Measurements from ENCODE around the gene YIF1B.
A peak's percentile ranks its signal among the peaks of the same experiment; 100 is the strongest.
"Not testable (repeated sequence)": the region's sequence is repeated elsewhere in the genome, so short reads cannot be mapped to it uniquely, and the experiment has no call there.

The YIF1B gene

GRCh38 chr19:38266981-38267597 lies 48.7 kb downstream of the YIF1B start:
- DNase-seq = no peak
- H3K4me3 ChIP-seq (ENCODE audit: insufficient read depth, low read depth, low read length, poor library complexity, severe bottlenecking) = no peak overlapping the region

GRCh38 chr19:38265921-38266429 lies 49.8 kb downstream of the YIF1B start:
- Histone ChIP-seq H3K4me1 (ENCODE audit: control insufficient read depth, insufficient read depth, low read length, poor library complexity, severe bottlenecking) (peaks cover 13% of the 10 kb centered on the region), H3K27ac (ENCODE audit: insufficient read depth, low read length, poor library complexity, severe bottlenecking) (no peak overlapping the region), H3K9me3 (ENCODE audit: control insufficient read depth, low read length) (no peaks in the 10 kb centered on the region), H3K36me3 (ENCODE audit: control insufficient read depth, insufficient read depth, low read length) (no peaks in the 10 kb centered on the region), H3K4me3 (ENCODE audit: insufficient read depth, low read depth, low read length, poor library complexity, severe bottlenecking) (no peak overlapping the region), H3K27me3 (replicated peaks; ENCODE audit: control insufficient read depth, insufficient read depth, low read length, poor library complexity, severe bottlenecking) (no peaks in the 10 kb centered on the region)
- no peak for DNase-seq

More at GRCh38 chr19:38266981-38267597, 48.7 kb downstream of the YIF1B start:
- no peak overlapping the region for H3K27ac ChIP-seq (ENCODE audit: insufficient read depth, low read length, poor library complexity, severe bottlenecking)
- peaks cover 13% of the 10 kb centered on the region for H3K4me1 ChIP-seq (ENCODE audit: control insufficient read depth, insufficient read depth, low read length, poor library complexity, severe bottlenecking)
- H3K27me3 ChIP-seq (replicated peaks; ENCODE audit: control insufficient read depth, insufficient read depth, low read length, poor library complexity, severe bottlenecking) = no peaks in the 10 kb centered on the region
- H3K36me3 ChIP-seq (ENCODE audit: control insufficient read depth, insufficient read depth, low read length) = no peaks in the 10 kb centered on the region
- no peaks in the 10 kb centered on the region for H3K9me3 ChIP-seq (ENCODE audit: control insufficient read depth, low read length)

- Histone ChIP-seq H3K27ac (ENCODE audit: insufficient read depth, low read length, poor library complexity, severe bottlenecking) (peak overlapping the region; percentile 58), H3K4me1 (ENCODE audit: control insufficient read depth, insufficient read depth, low read length, poor library complexity, severe bottlenecking) (peaks cover 13% of the 10 kb centered on the region), H3K4me3 (ENCODE audit: insufficient read depth, low read depth, low read length, poor library complexity, severe bottlenecking) (peak overlapping the region; percentile 66)
Observed at GRCh38 chr19:38265213-38265861, 50.4 kb downstream of the YIF1B start.

GRCh38 chr19:38264486-38265212 lies 51.1 kb downstream of the YIF1B start, which contains the start of gene SPINT2:
TSS of gene SPINT2 (plus strand) at chr19:38264573. CDS start at chr19:38264893, 320 bp downstream.
- DNase-seq = peak in 1 of 3 donors; percentile 79
- Histone ChIP-seq H3K27me3 (replicated peaks; ENCODE audit: control insufficient read depth, insufficient read depth, low read length, poor library complexity, severe bottlenecking) (no peaks in the 10 kb centered on the region), H3K4me1 (ENCODE audit: control insufficient read depth, insufficient read depth, low read length, poor library complexity, severe bottlenecking) (peaks cover 13% of the 10 kb centered on the region), H3K9me3 (ENCODE audit: control insufficient read depth, low read length) (no peaks in the 10 kb centered on the region), H3K36me3 (ENCODE audit: control insufficient read depth, insufficient read depth, low read length) (no peaks in the 10 kb centered on the region), H3K4me3 (ENCODE audit: insufficient read depth, low read depth, low read length, poor library complexity, severe bottlenecking) (peak within 1 kb of the TSS; percentile 66), H3K27ac (ENCODE audit: insufficient read depth, low read length, poor library complexity, severe bottlenecking) (peak within 1 kb of the TSS; percentile 58)

More at GRCh38 chr19:38265213-38265861, 50.4 kb downstream of the YIF1B start:
- Histone ChIP-seq H3K27me3 (replicated peaks; ENCODE audit: control insufficient read depth, insufficient read depth, low read length, poor library complexity, severe bottlenecking) (no peaks in the 10 kb centered on the region), H3K36me3 (ENCODE audit: control insufficient read depth, insufficient read depth, low read length) (no peaks in the 10 kb centered on the region), H3K9me3 (ENCODE audit: control insufficient read depth, low read length) (no peaks in the 10 kb centered on the region)
- DNase-seq = no peak

GRCh38 chr19:38263689-38264485 lies 51.9 kb downstream of the YIF1B start:
- H3K4me3 ChIP-seq (ENCODE audit: insufficient read depth, low read depth, low read length, poor library complexity, severe bottlenecking) = peak overlapping the region; percentile 66
- H3K9me3 ChIP-seq (ENCODE audit: control insufficient read depth, low read length) = no peaks in the 10 kb centered on the region
- H3K4me1 ChIP-seq (ENCODE audit: control insufficient read depth, insufficient read depth, low read length, poor library complexity, severe bottlenecking) = peaks cover 13% of the 10 kb centered on the region
- peak in 2 of 3 donors; percentile 59 to 67 for DNase-seq
- no peaks in the 10 kb centered on the region for H3K27me3 ChIP-seq (replicated peaks; ENCODE audit: control insufficient read depth, insufficient read depth, low read length, poor library complexity, severe bottlenecking)
- H3K27ac ChIP-seq (ENCODE audit: insufficient read depth, low read length, poor library complexity, severe bottlenecking) = peak overlapping the region; percentile 58
- no peaks in the 10 kb centered on the region for H3K36me3 ChIP-seq (ENCODE audit: control insufficient read depth, insufficient read depth, low read length)

- no peaks in the 10 kb centered on the region for H3K9me3 ChIP-seq (ENCODE audit: control insufficient read depth, low read length)
- H3K4me1 ChIP-seq (ENCODE audit: control insufficient read depth, insufficient read depth, low read length, poor library complexity, severe bottlenecking) = peaks cover 13% of the 10 kb centered on the region
- no peak overlapping the region for H3K4me3 ChIP-seq (ENCODE audit: insufficient read depth, low read depth, low read length, poor library complexity, severe bottlenecking)
- H3K27ac ChIP-seq (ENCODE audit: insufficient read depth, low read length, poor library complexity, severe bottlenecking) = no peak overlapping the region
- no peaks in the 10 kb centered on the region for H3K27me3 ChIP-seq (replicated peaks; ENCODE audit: control insufficient read depth, insufficient read depth, low read length, poor library complexity, severe bottlenecking)
- no peaks in the 10 kb centered on the region for H3K36me3 ChIP-seq (ENCODE audit: control insufficient read depth, insufficient read depth, low read length)
- no peak for DNase-seq
Observed at GRCh38 chr19:38262585-38263268, 53.0 kb downstream of the YIF1B start.

- H3K4me1 ChIP-seq (ENCODE audit: control insufficient read depth, insufficient read depth, low read length, poor library complexity, severe bottlenecking) = peaks cover 13% of the 10 kb centered on the region
- not testable (repeated sequence) for H3K27me3 ChIP-seq (replicated peaks; ENCODE audit: control insufficient read depth, insufficient read depth, low read length, poor library complexity, severe bottlenecking); H3K27ac ChIP-seq (ENCODE audit: insufficient read depth, low read length, poor library complexity, severe bottlenecking); H3K36me3 ChIP-seq (ENCODE audit: control insufficient read depth, insufficient read depth, low read length); H3K4me3 ChIP-seq (ENCODE audit: insufficient read depth, low read depth, low read length, poor library complexity, severe bottlenecking); H3K9me3 ChIP-seq (ENCODE audit: control insufficient read depth, low read length); DNase-seq
Observed at GRCh38 chr19:38261942-38262341, 53.8 kb downstream of the YIF1B start.

- H3K4me3 ChIP-seq (ENCODE audit: insufficient read depth, low read depth, low read length, poor library complexity, severe bottlenecking) = no peak overlapping the region
- peaks cover 9% of the 10 kb centered on the region for H3K27me3 ChIP-seq (replicated peaks; ENCODE audit: control insufficient read depth, insufficient read depth, low read length, poor library complexity, severe bottlenecking)
Observed at GRCh38 chr19:38255383-38256014, 60.2 kb downstream of the YIF1B start.

GRCh38 chr19:38253788-38254187 lies 62.0 kb downstream of the YIF1B start:
- DNase-seq = no peak
- H3K4me1 ChIP-seq (ENCODE audit: control insufficient read depth, insufficient read depth, low read length, poor library complexity, severe bottlenecking) = peaks cover 5% of the 10 kb centered on the region
- H3K4me3 ChIP-seq (ENCODE audit: insufficient read depth, low read depth, low read length, poor library complexity, severe bottlenecking) = no peak overlapping the region
- H3K36me3 ChIP-seq (ENCODE audit: control insufficient read depth, insufficient read depth, low read length) = no peaks in the 10 kb centered on the region
- peaks cover 9% of the 10 kb centered on the region for H3K27me3 ChIP-seq (replicated peaks; ENCODE audit: control insufficient read depth, insufficient read depth, low read length, poor library complexity, severe bottlenecking)
- H3K27ac ChIP-seq (ENCODE audit: insufficient read depth, low read length, poor library complexity, severe bottlenecking) = no peak overlapping the region
- H3K9me3 ChIP-seq (ENCODE audit: control insufficient read depth, low read length) = no peaks in the 10 kb centered on the region

More at GRCh38 chr19:38255383-38256014, 60.2 kb downstream of the YIF1B start:
- no peak for DNase-seq
- H3K27ac ChIP-seq (ENCODE audit: insufficient read depth, low read length, poor library complexity, severe bottlenecking) = no peak overlapping the region
- no peaks in the 10 kb centered on the region for H3K9me3 ChIP-seq (ENCODE audit: control insufficient read depth, low read length)
- H3K36me3 ChIP-seq (ENCODE audit: control insufficient read depth, insufficient read depth, low read length) = no peaks in the 10 kb centered on the region
- peaks cover 5% of the 10 kb centered on the region for H3K4me1 ChIP-seq (ENCODE audit: control insufficient read depth, insufficient read depth, low read length, poor library complexity, severe bottlenecking)
